PC-9 (cell line): Measurements from ENCODE around the gene MRFAP1L1.

ENCODE experiments used
- CTCF ChIP-seq: fragments of 200-600 bp; sonication (generic); conservative IDR thresholded peaks from 2 replicates; pipeline ENCODE4 v1.6.1; 2017; ENCODE audit warnings: mixed run types, antibody characterized with exemption, mild to moderate bottlenecking, moderate library complexity
- EZH2 ChIP-seq: fragments of 200-600 bp; sonication (generic); IDR thresholded peaks from 2 replicates; pipeline ENCODE4 v1.8.0; 2017; ENCODE audit warnings: antibody characterized with exemption, low read depth

- TF ChIP-seq EZH2 = no peak
- no peak for TF ChIP-seq CTCF
These were observed 7.4 kb upstream of the MRFAP1L1 start for GRCh38 chr4:6716958-6717655.
